Loucy (cell line): Measurements from ENCODE around the gene STK4.
A peak's percentile ranks its signal among the peaks of the same experiment; 100 is the strongest.

Source experiments
- H2AFZ ChIP-seq: fragments of 200-600 bp; sonication (generic); 2 replicates; pipeline ENCODE4 v1.6.0; 2016; ENCODE audit warnings: antibody characterized with exemption, mild to moderate bottlenecking, low read length, moderate library complexity
- H3F3A ChIP-seq: fragments of 200-600 bp; 2 replicates; pipeline ENCODE4 v1.6.0; 2016; ENCODE audit warnings: antibody characterized with exemption, low read depth, mild to moderate bottlenecking
- H3K27me3 ChIP-seq: fragments of 200-600 bp; sonication (generic); 2 replicates; pipeline ENCODE4 v1.6.1; 2014; ENCODE audit warnings: low read length, mild to moderate bottlenecking; ENCODE audit not compliant: insufficient read depth, poor library complexity, severe bottlenecking
- H3K36me3 ChIP-seq: fragments of 200-600 bp; sonication (generic); 2 replicates; pipeline ENCODE4 v1.6.1; 2016; ENCODE audit warnings: low read length; ENCODE audit not compliant: insufficient read depth
- H3K4me1 ChIP-seq: fragments of 200-600 bp; sonication (generic); 2 replicates; pipeline ENCODE4 v1.5.1; 2014; ENCODE audit warnings: low read length, mild to moderate bottlenecking; ENCODE audit not compliant: insufficient read depth, poor library complexity, severe bottlenecking
- H3K4me2 ChIP-seq: fragments of 200-600 bp; sonication (generic); 2 replicates; pipeline ENCODE4 v1.6.0; 2014; ENCODE audit warnings: antibody characterized with exemption, low read length, low read depth, mild to moderate bottlenecking; ENCODE audit not compliant: poor library complexity, severe bottlenecking
- H3K4me3 ChIP-seq: fragments of 200-600 bp; sonication (generic); 2 replicates; pipeline ENCODE4 v1.5.1; 2014; ENCODE audit warnings: low read length, mild to moderate bottlenecking, mixed read lengths; ENCODE audit not compliant: poor library complexity, severe bottlenecking
- H3K79me2 ChIP-seq: fragments of 200-600 bp; sonication (generic); 2 replicates; pipeline ENCODE4 v1.6.1; 2014; ENCODE audit warnings: low read length; ENCODE audit not compliant: insufficient read depth
- H3K9ac ChIP-seq: fragments of 200-600 bp; sonication (generic); 2 replicates; pipeline ENCODE4 v1.6.0; 2014; ENCODE audit warnings: mild to moderate bottlenecking, low read depth, low read length, moderate library complexity; ENCODE audit not compliant: poor library complexity, severe bottlenecking
- H3K9me2 ChIP-seq: fragments of 200-600 bp; sonication (generic); replicated peaks from 2 replicates; pipeline ENCODE4 v1.6.1; 2016; ENCODE audit warnings: low read depth, low read length, mixed read lengths
- H3K9me3 ChIP-seq: fragments of 200-600 bp; sonication (generic); 2 replicates; pipeline ENCODE4 v1.6.1; 2014; ENCODE audit warnings: mild to moderate bottlenecking, antibody characterized with exemption, low read length, low read depth; ENCODE audit not compliant: insufficient read depth
- H4K20me1 ChIP-seq: fragments of 200-600 bp; sonication (generic); 2 replicates; pipeline ENCODE4 v1.6.0; 2014; ENCODE audit warnings: antibody characterized with exemption, low read length, mild to moderate bottlenecking; ENCODE audit not compliant: insufficient read depth, poor library complexity, severe bottlenecking
- EZH2phosphoT487 ChIP-seq: fragments of 200-600 bp; IDR thresholded peaks from 2 replicates; pipeline ENCODE4 v1.6.1; 2018; ENCODE audit warnings: antibody characterized with exemption, mild to moderate bottlenecking, moderate library complexity, borderline replicate concordance
- TF ChIP-seq, protein P1 (sequence below): fragments of 200-600 bp; sonication (generic); conservative IDR thresholded peaks from 2 replicates; pipeline ENCODE4 v1.5.1; 2014; ENCODE audit warnings: mild to moderate bottlenecking, antibody characterized with exemption, low read length

Gene STK4

DNA sequence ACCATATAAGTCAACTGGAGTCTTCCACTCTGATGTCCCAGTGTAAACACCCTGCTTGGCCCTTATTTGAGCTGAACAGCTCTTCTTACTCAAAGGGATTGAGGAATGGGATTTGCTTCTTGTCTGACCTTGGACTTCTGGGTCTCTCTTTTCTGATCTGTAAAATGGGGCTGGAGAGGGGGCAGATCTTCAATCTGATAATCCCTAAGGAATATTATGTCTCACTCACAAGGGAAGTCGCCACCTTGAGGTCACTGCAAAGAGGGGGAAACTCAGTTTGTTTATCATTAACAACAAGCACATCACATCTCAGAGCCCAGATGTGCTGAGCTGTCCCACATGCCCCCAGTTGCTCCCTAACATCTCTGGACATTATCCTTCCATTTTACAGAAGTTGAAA, 119.6 kb downstream of the STK4 start:
- H3K79me2 ChIP-seq = no peaks in the 10 kb centered on the region
- H3K9me3 ChIP-seq = no peaks in the 10 kb centered on the region; the same call in 1 of the 2 replicates
- H3F3A ChIP-seq = no peaks in the 10 kb centered on the region
- H3K9me2 ChIP-seq = no peaks in the 10 kb centered on the region
- H3K9ac ChIP-seq = no peak overlapping the region
- TF ChIP-seq, protein P1, sequence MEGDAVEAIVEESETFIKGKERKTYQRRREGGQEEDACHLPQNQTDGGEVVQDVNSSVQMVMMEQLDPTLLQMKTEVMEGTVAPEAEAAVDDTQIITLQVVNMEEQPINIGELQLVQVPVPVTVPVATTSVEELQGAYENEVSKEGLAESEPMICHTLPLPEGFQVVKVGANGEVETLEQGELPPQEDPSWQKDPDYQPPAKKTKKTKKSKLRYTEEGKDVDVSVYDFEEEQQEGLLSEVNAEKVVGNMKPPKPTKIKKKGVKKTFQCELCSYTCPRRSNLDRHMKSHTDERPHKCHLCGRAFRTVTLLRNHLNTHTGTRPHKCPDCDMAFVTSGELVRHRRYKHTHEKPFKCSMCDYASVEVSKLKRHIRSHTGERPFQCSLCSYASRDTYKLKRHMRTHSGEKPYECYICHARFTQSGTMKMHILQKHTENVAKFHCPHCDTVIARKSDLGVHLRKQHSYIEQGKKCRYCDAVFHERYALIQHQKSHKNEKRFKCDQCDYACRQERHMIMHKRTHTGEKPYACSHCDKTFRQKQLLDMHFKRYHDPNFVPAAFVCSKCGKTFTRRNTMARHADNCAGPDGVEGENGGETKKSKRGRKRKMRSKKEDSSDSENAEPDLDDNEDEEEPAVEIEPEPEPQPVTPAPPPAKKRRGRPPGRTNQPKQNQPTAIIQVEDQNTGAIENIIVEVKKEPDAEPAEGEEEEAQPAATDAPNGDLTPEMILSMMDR = no peak
- no peak for TF ChIP-seq EZH2phosphoT487
- no peaks in the 10 kb centered on the region for H4K20me1 ChIP-seq
- H3K36me3 ChIP-seq = peaks cover 15% of the 10 kb centered on the region; the same call in 1 of the 2 replicates
- H3K4me3 ChIP-seq = no peak overlapping the region
- H3K4me2 ChIP-seq = peak overlapping the region; percentile 3
- H3K4me1 ChIP-seq = peaks cover 26% of the 10 kb centered on the region
- no peak overlapping the region for H2AFZ ChIP-seq
- H3K27me3 ChIP-seq = no peaks in the 10 kb centered on the region

DNA sequence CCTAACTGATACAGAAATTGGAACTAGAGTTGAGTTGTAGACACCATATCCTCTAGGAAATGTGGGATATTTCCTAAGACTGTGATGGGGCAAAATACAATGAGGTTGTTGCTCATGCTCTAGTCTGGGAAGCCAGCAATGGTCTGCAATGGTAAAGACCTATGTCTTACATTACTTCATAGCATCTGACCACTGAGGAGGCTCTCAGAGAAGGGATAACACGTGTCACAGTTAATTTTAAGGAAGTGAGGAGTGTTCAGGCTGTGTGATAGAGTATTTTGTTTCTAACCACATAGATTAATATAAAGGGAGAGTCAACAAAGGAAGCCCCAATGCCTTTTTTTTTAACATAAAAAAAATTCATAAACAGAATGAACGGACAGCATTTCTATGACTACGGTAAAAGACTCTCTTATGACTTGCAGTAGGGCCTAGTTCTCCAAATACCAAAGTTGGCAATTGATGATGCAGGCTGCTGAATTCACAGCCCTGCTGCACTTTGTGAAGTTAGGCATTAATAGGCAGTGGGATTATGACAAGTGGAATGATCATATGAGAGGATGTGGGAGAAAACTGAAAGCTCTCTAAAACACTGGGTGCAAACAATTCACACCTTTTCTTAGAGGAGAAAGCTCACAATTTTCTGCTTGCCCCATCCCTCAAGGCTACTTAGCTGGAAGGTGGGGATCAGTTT, 120.9 kb downstream of the STK4 start:
- Histone ChIP-seq H3F3A (no peaks in the 10 kb centered on the region), H3K9ac (no peak overlapping the region), H3K79me2 (no peaks in the 10 kb centered on the region), H3K27me3 (no peaks in the 10 kb centered on the region), H3K4me1 (peaks cover 36% of the 10 kb centered on the region), H3K9me2 (no peaks in the 10 kb centered on the region), H2AFZ (no peak overlapping the region), H3K4me2 (no peak overlapping the region), H4K20me1 (no peaks in the 10 kb centered on the region), H3K9me3 (no peaks in the 10 kb centered on the region; the same call in 1 of the 2 replicates), H3K4me3 (no peak overlapping the region), H3K36me3 (peaks cover 8% of the 10 kb centered on the region; the same call in 1 of the 2 replicates)
- TF ChIP-seq EZH2phosphoT487 = no peak
- TF ChIP-seq, protein P1 = no peak

DNA sequence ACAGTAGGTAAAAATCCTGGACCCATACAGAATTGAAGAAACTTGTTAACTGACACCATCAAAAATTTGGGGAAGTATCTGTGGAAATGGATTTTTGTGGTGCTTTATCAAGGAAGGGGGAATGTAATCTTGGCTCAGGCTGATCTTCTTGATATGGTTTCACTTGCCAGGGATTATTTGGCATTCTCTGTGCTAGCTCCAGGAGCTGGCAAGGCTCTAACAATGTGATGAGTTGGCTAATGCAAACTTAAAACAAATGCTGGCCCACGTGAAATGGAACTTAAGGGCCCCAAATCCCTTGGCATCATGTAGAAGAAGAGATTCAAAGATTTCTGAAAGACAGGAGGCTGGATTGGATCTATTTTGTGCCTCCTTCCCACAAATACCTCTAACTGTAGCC, 121.5 kb downstream of the STK4 start:
- H4K20me1 ChIP-seq = no peaks in the 10 kb centered on the region
- H3K4me1 ChIP-seq = peaks cover 36% of the 10 kb centered on the region
- peaks cover 2% of the 10 kb centered on the region; the same call in 1 of the 2 replicates for H3K36me3 ChIP-seq
- H3K79me2 ChIP-seq = no peaks in the 10 kb centered on the region
- no peak overlapping the region for H3K4me2 ChIP-seq
- no peak overlapping the region for H2AFZ ChIP-seq
- no peaks in the 10 kb centered on the region for H3F3A ChIP-seq
- TF ChIP-seq EZH2phosphoT487 = no peak
- TF ChIP-seq, protein P1 = no peak
- no peaks in the 10 kb centered on the region for H3K9me2 ChIP-seq
- H3K9ac ChIP-seq = no peak overlapping the region
- no peaks in the 10 kb centered on the region for H3K27me3 ChIP-seq
- H3K9me3 ChIP-seq = no peaks in the 10 kb centered on the region; the same call in 1 of the 2 replicates
- H3K4me3 ChIP-seq = no peak overlapping the region
